GM13976 (cell line): ENCODE data around the gene CERK.
"Not testable (repeated sequence)": the region's sequence is repeated elsewhere in the genome, so short reads cannot be mapped to it uniquely, and the experiment has no call there.

Experiments
- DNase-seq: peaks from one replicate; pipeline ENCODE4 v3.0.0; 2012; ENCODE audit warnings: low spot score
- CTCF ChIP-seq: IDR thresholded peaks from 2 replicates; pipeline ENCODE4 v1.5.1; 2012; ENCODE audit warnings: borderline replicate concordance, mild to moderate bottlenecking; ENCODE audit not compliant: insufficient read depth; ENCODE audit errors: extremely low read depth, missing control alignments, control extremely low read depth
- in situ Hi-C: fragments of 300-500 bp; cut with MboI; formaldehyde crosslinking; loops from one replicate; pipeline ENCODE4 v1.12.0; 2022; ENCODE audit warnings: low sequenced_read_pairs, mixed read lengths, inconsistent platforms; ENCODE audit not compliant: unreplicated experiment

CERK gene

GRCh38 chr22:46649141-46650077, 88.6 kb downstream of the CERK start:
- DNase-seq: no peak
- no peak for TF ChIP-seq CTCF
- in situ Hi-C loops: no loop called here

- in situ Hi-C loops, DNase-seq: not testable (repeated sequence)
Observed at GRCh38 chr22:46648225-46648820, 89.7 kb downstream of the CERK start.

GRCh38 chr22:46646531-46647215, 91.4 kb downstream of the CERK start:
- DNase-seq: no peak
- no peak for TF ChIP-seq CTCF
- in situ Hi-C loops: no loop called here

GRCh38 chr22:46642840-46643480, 95.1 kb downstream of the CERK start:
- in situ Hi-C loops, DNase-seq: not testable (repeated sequence)

- TF ChIP-seq CTCF: no peak
- no peak for DNase-seq
- in situ Hi-C loops: no loop called here
Observed at GRCh38 chr22:46641811-46642266, 96.2 kb downstream of the CERK start.

- DNase-seq: no peak
- in situ Hi-C loops: no loop called here
- TF ChIP-seq CTCF: no peak
Observed at GRCh38 chr22:46640293-46641055, 97.6 kb downstream of the CERK start.

- TF ChIP-seq CTCF: no peak
- in situ Hi-C loops: no loop called here
- no peak for DNase-seq
Observed at GRCh38 chr22:46639843-46640242, 98.2 kb downstream of the CERK start.
